H9 (cell line): ENCODE measurements around the gene RAP1GAP. TPM values are rescaled to one million over a fixed set of nuclear protein-coding genes. Genes with fewer than 3 reads are reported as not detected.

ENCODE experiments used
- DNase-seq: peaks from one replicate; pipeline ENCODE4 v3.0.0-alpha.2; 2017
- H2AFZ ChIP-seq: one replicate; pipeline ENCODE4 v1.6.1; 2013; ENCODE audit warnings: mild to moderate bottlenecking, low read length, control low read depth, moderate library complexity
- H2AK5ac ChIP-seq: 2 replicates; pipeline ENCODE4 v1.6.1; 2013; ENCODE audit warnings: low read length, control low read depth, mixed read lengths; ENCODE audit not compliant: insufficient read length
- H2BK120ac ChIP-seq: one replicate; pipeline ENCODE4 v1.6.1; 2013; ENCODE audit warnings: low read depth, mild to moderate bottlenecking, low read length, control low read depth, inconsistent platforms; ENCODE audit not compliant: poor library complexity, severe bottlenecking
- H2BK12ac ChIP-seq: 2 replicates; pipeline ENCODE4 v1.6.1; 2013; ENCODE audit warnings: low read length, control low read depth, mixed read lengths, low read depth; ENCODE audit not compliant: insufficient read length
- H2BK15ac ChIP-seq: 2 replicates; pipeline ENCODE4 v1.6.1; 2013; ENCODE audit warnings: low read depth, low read length, control low read depth
- H2BK20ac ChIP-seq: one replicate; pipeline ENCODE4 v1.6.1; 2013; ENCODE audit warnings: low read depth, mild to moderate bottlenecking, low read length, control low read depth, inconsistent platforms; ENCODE audit not compliant: poor library complexity, severe bottlenecking
- H2BK5ac ChIP-seq: 2 replicates; pipeline ENCODE4 v1.6.1; 2013; ENCODE audit warnings: low read length, control low read depth, mixed read lengths; ENCODE audit not compliant: insufficient read length
- H3K14ac ChIP-seq: 2 replicates; pipeline ENCODE4 v1.6.1; 2013; ENCODE audit warnings: low read length, control low read depth; ENCODE audit not compliant: insufficient read depth
- H3K18ac ChIP-seq: 2 replicates; pipeline ENCODE4 v1.6.1; 2013; ENCODE audit warnings: low read depth, mild to moderate bottlenecking, mixed read lengths, low read length, control low read depth; ENCODE audit not compliant: insufficient read length
- H3K23ac ChIP-seq: 2 replicates; pipeline ENCODE4 v1.6.1; 2013; ENCODE audit warnings: low read length, control low read depth, mixed read lengths, low read depth; ENCODE audit not compliant: insufficient read length
- H3K23me2 ChIP-seq: 2 replicates; pipeline ENCODE4 v1.6.1; 2013; ENCODE audit warnings: low read depth, mild to moderate bottlenecking, mixed read lengths, low read length, control low read depth; ENCODE audit not compliant: insufficient read length, poor library complexity, severe bottlenecking
- H3K27ac ChIP-seq: 2 replicates; pipeline ENCODE4 v1.5.1; 2013; ENCODE audit warnings: low read length, control low read depth, mixed read lengths, low read depth; ENCODE audit not compliant: insufficient read length
- H3K27me3 ChIP-seq: 2 replicates; pipeline ENCODE4 v1.6.1; 2013; ENCODE audit warnings: low read length, control low read depth, inconsistent platforms; ENCODE audit not compliant: insufficient read depth
- H3K4ac ChIP-seq: 2 replicates; pipeline ENCODE4 v1.6.1; 2013; ENCODE audit warnings: low read depth, mild to moderate bottlenecking, control low read depth, inconsistent platforms, low read length, moderate library complexity
- H3K4me1 ChIP-seq: 2 replicates; pipeline ENCODE4 v1.6.1; 2013; ENCODE audit warnings: low read length, control low read depth, inconsistent platforms; ENCODE audit not compliant: insufficient read depth
- H3K4me2 ChIP-seq: 2 replicates; pipeline ENCODE4 v1.6.1; 2013; ENCODE audit warnings: low read length, control low read depth, mixed read lengths; ENCODE audit not compliant: insufficient read length, insufficient read depth
- H3K56ac ChIP-seq: 2 replicates; pipeline ENCODE4 v1.6.1; 2013; ENCODE audit warnings: low read depth, mild to moderate bottlenecking, mixed read lengths, low read length, control low read depth; ENCODE audit not compliant: insufficient read length
- H3K79me1 ChIP-seq: 2 replicates; pipeline ENCODE4 v1.6.1; 2013; ENCODE audit warnings: low read depth, mild to moderate bottlenecking, moderate library complexity, low read length, control low read depth, inconsistent platforms; ENCODE audit not compliant: insufficient read depth, poor library complexity, severe bottlenecking
- H3K79me2 ChIP-seq: 2 replicates; pipeline ENCODE4 v1.6.1; 2013; ENCODE audit warnings: low read length, control low read depth, inconsistent platforms; ENCODE audit not compliant: insufficient read depth
- H3K9ac ChIP-seq: 2 replicates; pipeline ENCODE4 v1.6.1; 2013; ENCODE audit warnings: low read length, control low read depth, mixed read lengths; ENCODE audit not compliant: insufficient read length; ENCODE audit errors: extremely low read depth
- H3K9me3 ChIP-seq: one replicate; pipeline ENCODE4 v1.6.1; 2013; ENCODE audit warnings: low read depth, low read length, inconsistent platforms; ENCODE audit not compliant: control insufficient read depth
- H3T11ph ChIP-seq: one replicate; pipeline ENCODE4 v1.6.1; 2013; ENCODE audit warnings: mild to moderate bottlenecking, low read length, control low read depth, inconsistent platforms
- H4K20me1 ChIP-seq: one replicate; pipeline ENCODE4 v1.6.1; 2013; ENCODE audit not compliant: control insufficient read depth, insufficient read length, insufficient read depth
- H4K5ac ChIP-seq: 2 replicates; pipeline ENCODE4 v1.6.1; 2013; ENCODE audit warnings: low read depth, mild to moderate bottlenecking, mixed read lengths, low read length, control low read depth; ENCODE audit not compliant: insufficient read length
- H4K8ac ChIP-seq: replicated peaks from 2 replicates; pipeline ENCODE4 v1.6.1; 2013; ENCODE audit warnings: low read length, control low read depth, mixed read lengths, low read depth; ENCODE audit not compliant: insufficient read length
- H4K91ac ChIP-seq: 2 replicates; pipeline ENCODE4 v1.6.1; 2013; ENCODE audit warnings: low read depth, mild to moderate bottlenecking, moderate library complexity, mixed read lengths, low read length, control low read depth; ENCODE audit not compliant: insufficient read length
- H3K27ac Mint-ChIP-seq, 3 experiments: 2 replicates in 2 of 3; 3 replicates in 1 of 3; pipeline ENCODE4 v1.8.0; 2020 to 2021; ENCODE audit warnings: mixed read lengths in 3 of 3, mild to moderate bottlenecking in 1 of 3, moderate library complexity in 1 of 3
- H3K27me3 Mint-ChIP-seq: 2 replicates; pipeline ENCODE4 v1.8.0; 2021; ENCODE audit warnings: low read depth, mild to moderate bottlenecking, moderate library complexity, mixed read lengths
- H3K36me3 Mint-ChIP-seq, 3 experiments: 2 replicates in 2 of 3; 3 replicates in 1 of 3; pipeline ENCODE4 v1.8.0; 2020 to 2021; ENCODE audit warnings: low read depth in 3 of 3, mixed read lengths in 3 of 3; ENCODE audit not compliant: insufficient read depth in 1 of 3
- H3K4me1 Mint-ChIP-seq, 2 experiments: 2 replicates each; pipeline ENCODE4 v1.8.0; 2020; ENCODE audit warnings: mixed read lengths in 2 of 2
- H3K4me3 Mint-ChIP-seq, 2 experiments: 2 replicates in 1 of 2; 3 replicates in 1 of 2; pipeline ENCODE4 v1.8.0; 2020 to 2021; ENCODE audit warnings: mild to moderate bottlenecking in 2 of 2, mixed read lengths in 2 of 2, moderate library complexity in 1 of 2
- H3K9me3 Mint-ChIP-seq, 2 experiments: 2 replicates in 1 of 2; 3 replicates in 1 of 2; pipeline ENCODE4 v1.8.0; 2020; ENCODE audit warnings: mild to moderate bottlenecking in 2 of 2, mixed read lengths in 2 of 2, moderate library complexity in 1 of 2
- CTCF ChIP-seq: fragments of 200-600 bp; sonication (generic); conservative IDR thresholded peaks from 3 replicates; pipeline ENCODE4 v1.8.0; 2021; ENCODE audit warnings: antibody characterized with exemption, mild to moderate bottlenecking
- WGBS: extraction: QIAGEN DNeasy Blood & Tissue Kit; methylation state at CpG from one replicate; pipeline ENCODE4 v1.1.7; 2013; ENCODE audit warnings: missing lambda C conversion rate, low lambda C conversion rate, mixed read lengths; ENCODE audit not compliant: insufficient read length; ENCODE audit errors: extremely low coverage; 5-methylcytosine and 5-hydroxymethylcytosine counted together
- total RNA-seq: library from RNA; stranded (reverse); gene quantifications from 2 replicates; pipeline ENCODE4 v1.2.1, GENCODE V29; 2021

The RAP1GAP gene
- total RNA-seq, 1 experiment from 2014 or later: 7.9 TPM

- Histone ChIP-seq H3T11ph (no peak overlapping the region), H4K5ac (no peak overlapping the region), H3K79me2 (no peaks in the 10 kb centered on the region), H2BK15ac (no peak overlapping the region), H3K4me1 (no peaks in the 10 kb centered on the region), H3K23ac (no peak overlapping the region), H3K14ac (no peak overlapping the region), H2BK12ac (no peak overlapping the region), H2AFZ (no peak overlapping the region), H4K8ac (no peak overlapping the region), H4K91ac (no peak overlapping the region), H3K56ac (no peak overlapping the region), H3K4ac (no peak overlapping the region), H2BK120ac (no peak overlapping the region), H3K27me3 (no peaks in the 10 kb centered on the region), H3K18ac (no peak overlapping the region), H3K9me3 (no peaks in the 10 kb centered on the region), H3K23me2 (no peaks in the 10 kb centered on the region), H2BK20ac (no peak overlapping the region), H2AK5ac (no peak overlapping the region), H2BK5ac (no peak overlapping the region), H3K9ac (no peak overlapping the region), H4K20me1 (no peaks in the 10 kb centered on the region), H3K79me1 (no peaks in the 10 kb centered on the region), H3K4me2 (no peak overlapping the region), H3K27ac (no peak overlapping the region)
- H3K4me3 Mint-ChIP-seq: no peak overlapping the region; a peak in 1 of 5 replicates
- WGBS: no CpG with 5 or more reads among the region's 7 CpGs
- no peak for DNase-seq
- no peaks in the 10 kb centered on the region; a peak in 1 of 5 replicates for H3K9me3 Mint-ChIP-seq
- H3K27me3 Mint-ChIP-seq: no peaks in the 10 kb centered on the region
- peak overlapping the region in 2 of 3 experiments; percentile 24 to 30; a peak in 2 of 7 replicates for H3K27ac Mint-ChIP-seq
- H3K36me3 Mint-ChIP-seq: no peaks in the 10 kb centered on the region; a peak in 1 of 7 replicates
- no peak for TF ChIP-seq CTCF
- peaks cover 4 to 17% of the 10 kb centered on the region in 2 experiments; a peak in 2 of 4 replicates for H3K4me1 Mint-ChIP-seq
These were observed 70.7 kb downstream of the RAP1GAP start for GRCh38 chr1:21598417-21598816.
